GM11168 (cell line): ENCODE measurements around the gene MAT1A.

Source experiments
- in situ Hi-C: fragments of 300-500 bp; cut with MboI; formaldehyde crosslinking; loops from one replicate; pipeline ENCODE4 v1.12.0; 2022; ENCODE audit warnings: low sequenced_read_pairs; ENCODE audit not compliant: unreplicated experiment

Gene MAT1A

DNA sequence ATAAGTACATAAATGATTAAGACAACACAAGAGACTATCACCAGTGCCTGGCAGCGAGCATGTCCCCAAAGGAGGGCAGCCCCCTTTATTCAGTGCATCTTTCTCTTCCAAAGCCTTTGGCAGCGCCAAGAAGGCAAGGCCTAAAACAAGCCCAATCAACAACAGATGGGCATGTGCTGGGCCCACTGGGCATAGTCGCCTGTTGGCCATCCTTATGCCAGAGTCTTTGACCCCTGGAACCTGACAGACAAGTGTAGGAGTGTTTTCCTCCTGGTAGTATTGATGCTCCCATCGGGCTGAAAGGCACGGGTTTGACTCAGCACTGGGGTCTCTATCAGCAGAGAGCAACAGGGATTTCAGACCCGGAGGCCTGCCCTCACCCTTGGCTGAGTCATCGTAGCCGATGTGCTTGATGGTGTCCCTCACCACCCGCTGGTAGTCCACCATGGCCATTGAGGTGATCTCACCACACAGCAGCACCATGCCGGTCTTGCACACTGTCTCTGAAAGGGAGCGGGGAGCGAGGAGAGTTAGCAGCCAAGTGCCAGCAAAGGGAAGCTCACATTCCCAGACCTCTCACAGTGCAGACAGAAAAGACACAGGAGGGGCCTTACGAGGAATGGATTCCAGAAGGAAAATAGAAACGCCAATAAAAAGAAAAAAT lies 5.8 kb downstream of the MAT1A start:
- in situ Hi-C loops: no loop called here

DNA sequence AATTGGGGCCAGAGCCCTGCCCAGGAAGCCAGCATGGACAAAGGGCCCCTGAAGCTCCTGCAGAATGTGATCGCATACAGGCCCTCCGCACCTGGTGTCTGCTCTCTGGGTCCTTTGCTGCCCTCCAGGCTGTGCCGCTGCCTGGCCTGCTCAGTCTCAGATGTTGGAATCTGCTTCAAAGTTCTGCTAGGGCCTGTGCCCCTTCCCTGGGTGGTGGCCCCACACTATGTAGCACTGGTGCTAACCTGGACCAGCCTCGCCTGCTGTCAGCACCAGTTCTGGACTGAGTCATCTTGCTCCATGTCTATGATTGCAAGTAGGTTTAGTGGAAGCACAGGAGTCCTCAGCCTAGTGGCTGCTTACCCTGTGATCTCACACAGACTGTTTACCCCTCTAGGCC lies 6.3 kb downstream of the MAT1A start:
- in situ Hi-C loops: no loop called here

DNA sequence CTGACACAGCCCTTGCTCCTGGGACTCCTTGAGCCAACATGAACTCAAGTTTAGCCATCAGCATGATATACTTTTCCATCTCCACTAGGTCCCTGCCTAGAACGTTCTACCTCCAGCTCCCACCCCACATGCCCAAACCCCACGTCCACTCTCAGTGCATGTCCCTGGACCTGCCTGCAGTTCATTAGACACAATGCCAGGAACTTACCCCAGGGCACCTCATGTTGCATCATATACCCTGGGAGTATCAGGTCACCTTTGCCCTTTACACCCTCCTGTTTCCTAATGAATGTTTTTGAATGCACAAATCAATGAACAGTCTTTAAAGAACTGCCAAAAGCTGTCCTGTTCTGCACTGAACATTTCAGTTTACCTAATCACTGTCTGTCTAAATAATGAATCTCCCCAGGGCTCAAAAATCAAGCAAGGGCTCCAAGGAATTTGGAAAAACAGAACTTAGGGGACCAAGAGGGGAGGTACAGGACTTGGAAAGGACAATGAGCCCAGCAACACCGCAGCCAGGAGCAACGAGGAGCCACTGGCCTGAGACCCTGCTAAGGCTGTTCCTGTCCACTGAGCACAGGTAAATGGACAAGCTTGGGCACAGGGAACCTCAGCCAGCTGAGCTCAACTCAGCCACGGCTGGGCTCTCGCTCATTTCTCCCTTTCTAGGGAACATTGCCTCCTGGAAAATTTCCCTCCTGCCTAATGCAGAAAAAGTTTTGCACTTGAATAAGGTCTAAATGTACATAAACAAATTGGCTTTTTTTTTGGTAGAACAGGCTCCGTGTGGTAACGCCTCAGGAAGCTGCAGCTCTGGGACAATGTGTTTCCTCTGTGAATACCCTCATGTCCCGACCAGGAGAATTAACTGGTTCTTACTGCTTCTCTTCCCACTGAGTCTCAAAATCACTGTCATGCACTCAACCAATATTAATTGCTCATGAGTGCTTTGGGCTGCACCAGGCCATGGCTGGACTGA lies 7.4 kb downstream of the MAT1A start:
- in situ Hi-C loops: no loop called here

DNA sequence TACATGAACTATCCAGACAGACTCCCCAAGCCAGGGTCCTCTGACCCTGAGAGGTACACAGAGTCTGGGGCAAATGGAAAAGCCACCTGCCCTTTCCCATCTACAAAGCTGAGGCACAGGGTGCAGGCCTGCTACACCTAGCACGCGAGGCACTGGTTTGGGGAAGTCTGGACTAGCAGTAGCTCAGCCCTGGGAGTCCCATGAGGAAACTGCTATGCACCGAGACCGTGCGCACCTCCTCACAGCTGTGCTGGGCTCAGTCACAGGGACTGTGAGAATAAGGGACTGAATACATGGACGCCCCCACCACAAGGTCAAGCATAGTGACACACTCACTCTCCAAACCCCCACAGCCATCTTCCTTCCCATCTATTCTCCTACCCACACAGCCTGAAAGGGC lies 8.2 kb downstream of the MAT1A start:
- in situ Hi-C loops: no loop called here

GRCh38 chr10:80280071-80280800 lies 9.2 kb downstream of the MAT1A start:
- in situ Hi-C loops: no loop called here

- in situ Hi-C loops: no loop called here
These were observed 10.3 kb downstream of the MAT1A start for GRCh38 chr10:80279146-80279545.

GRCh38 chr10:80278480-80278879 lies 11.0 kb downstream of the MAT1A start:
- in situ Hi-C loops: no loop called here

DNA sequence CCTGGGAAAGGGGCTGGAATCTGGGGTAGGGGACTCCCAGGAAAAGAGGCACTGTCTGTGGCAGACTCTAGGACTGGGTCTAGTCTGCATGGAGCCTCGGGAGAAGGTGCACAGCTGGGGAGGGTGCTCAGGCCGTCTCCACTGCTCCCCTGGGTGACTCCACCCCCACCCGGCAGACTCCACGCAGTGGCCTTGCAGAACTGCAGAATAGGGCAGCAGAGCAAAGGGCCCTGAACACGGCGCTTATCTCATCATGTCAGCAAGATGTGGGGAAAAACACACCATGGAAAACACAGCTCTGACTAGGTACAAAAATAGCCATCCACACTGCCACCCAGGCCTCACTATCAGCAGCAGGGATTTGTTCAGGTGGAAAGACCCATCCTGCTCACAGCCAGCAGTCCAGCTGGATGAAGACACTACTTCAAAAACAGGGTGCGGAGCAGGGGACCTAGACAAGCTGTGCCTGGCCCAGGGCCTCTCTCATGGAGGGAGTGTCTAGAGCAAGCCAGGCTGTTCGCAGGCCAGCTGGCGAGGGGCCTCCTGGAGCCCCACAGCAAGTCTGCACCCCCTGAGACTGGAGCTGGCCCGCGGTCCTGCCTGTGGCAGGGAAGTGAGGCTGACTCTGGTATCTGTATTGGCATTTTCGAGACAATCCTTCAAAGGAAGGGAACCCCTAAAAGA lies 11.7 kb downstream of the MAT1A start:
- in situ Hi-C loops: no loop called here

DNA sequence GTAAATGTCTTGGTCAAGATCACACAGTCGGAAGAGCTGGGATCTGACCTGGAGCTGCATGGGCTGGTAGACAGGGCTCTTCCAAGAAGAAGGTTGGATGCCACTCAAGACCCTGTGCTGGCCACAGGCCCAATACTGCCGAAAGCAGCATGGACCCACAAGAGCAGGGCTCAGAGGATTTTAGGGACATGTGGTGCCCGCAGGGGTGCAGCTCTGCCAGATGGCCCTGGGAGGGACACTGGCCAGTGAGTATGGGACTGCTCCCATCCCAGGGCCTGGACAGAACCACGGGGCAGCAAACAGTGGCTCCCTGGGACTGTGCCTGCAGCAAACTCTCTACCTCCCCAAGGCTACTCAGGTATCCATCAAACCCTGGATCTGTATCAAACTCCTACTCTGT lies 12.4 kb downstream of the MAT1A start:
- in situ Hi-C loops: no loop called here

GRCh38 chr10:80276335-80276734 lies 13.1 kb downstream of the MAT1A start:
- in situ Hi-C loops: no loop called here

- in situ Hi-C loops: no loop called here
These were observed 13.7 kb downstream of the MAT1A start for GRCh38 chr10:80275756-80276155.

DNA sequence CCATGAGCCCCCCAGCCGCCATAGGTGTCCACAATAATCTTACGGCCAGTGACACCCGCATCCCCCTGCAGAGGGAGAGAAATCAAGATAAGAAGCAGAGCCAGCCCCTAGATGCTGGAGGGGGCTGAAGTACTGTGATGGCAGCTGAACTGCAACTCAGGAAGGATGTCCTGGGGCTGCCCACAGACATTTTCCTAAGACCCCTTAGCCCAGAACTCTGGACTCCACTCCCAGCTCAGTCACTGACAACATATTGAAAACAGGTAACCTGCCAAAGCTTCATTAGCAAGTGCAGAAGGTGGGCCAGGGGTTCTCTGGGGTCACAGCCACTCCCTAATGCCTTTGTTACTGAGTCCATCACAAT lies 14.3 kb downstream of the MAT1A start:
- in situ Hi-C loops: no loop called here

GRCh38 chr10:80274396-80275134 lies 14.9 kb downstream of the MAT1A start:
- in situ Hi-C loops: no loop called here

GRCh38 chr10:80273523-80274170 lies 15.8 kb downstream of the MAT1A start:
- in situ Hi-C loops: no loop called here

GRCh38 chr10:80272793-80273522 lies 16.5 kb downstream of the MAT1A start:
- in situ Hi-C loops: no loop called here

DNA sequence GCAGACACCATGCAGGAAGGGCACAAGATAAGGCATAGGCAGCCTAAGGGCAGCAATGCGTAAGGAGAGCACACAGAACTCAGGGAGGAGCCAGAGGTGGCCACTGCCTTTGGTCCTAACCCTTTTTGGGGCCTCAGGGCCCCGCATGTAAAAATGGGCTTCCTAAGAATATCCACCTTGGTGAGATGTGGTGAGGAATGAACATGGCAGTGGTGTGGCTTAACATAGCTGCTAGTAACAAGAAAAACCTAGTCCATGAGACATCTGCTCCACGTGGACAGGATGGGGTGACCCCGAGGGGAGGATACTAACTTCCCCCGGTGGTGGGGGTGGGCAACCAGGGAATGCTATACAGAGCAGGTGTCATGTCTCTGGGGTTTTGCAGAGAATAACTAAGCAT lies 18.0 kb downstream of the MAT1A start:
- in situ Hi-C loops: no loop called here

GRCh38 chr10:80270887-80271286 lies 18.6 kb downstream of the MAT1A start:
- in situ Hi-C loops: no loop called here

DNA sequence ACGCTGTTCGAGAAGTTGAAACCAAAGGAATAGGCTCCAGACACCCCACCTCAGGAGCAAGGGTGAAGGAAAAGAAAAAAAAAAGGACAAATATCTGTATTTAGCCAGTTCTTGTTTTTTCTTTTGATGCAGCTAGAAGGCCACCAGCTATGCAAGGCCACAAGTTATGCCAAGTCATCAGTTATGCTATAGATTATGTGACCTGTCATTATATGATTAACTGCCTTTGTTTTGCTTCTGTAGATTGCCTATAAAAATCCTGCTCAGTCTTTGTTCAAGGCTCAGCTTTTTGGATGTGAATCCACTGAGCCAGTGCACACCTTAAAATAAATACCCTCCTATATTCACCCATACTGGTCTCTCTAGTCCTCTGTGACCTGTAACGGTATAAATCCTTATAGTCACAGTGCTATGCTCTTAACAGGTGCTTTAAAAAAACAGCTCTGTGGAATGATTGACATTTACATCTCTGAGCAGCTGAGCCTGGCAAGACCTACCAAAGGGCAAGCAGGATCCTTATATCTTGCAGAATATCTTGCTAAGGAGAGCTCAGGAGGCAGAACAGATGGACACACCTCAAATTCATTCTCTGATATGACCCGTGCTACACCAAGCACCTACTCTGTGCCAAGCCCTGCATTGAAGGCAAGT lies 20.4 kb downstream of the MAT1A start:
- in situ Hi-C loops: no loop called here
